NB4 (cell line): ENCODE results near the gene ZBTB44.
"Not testable (repeated sequence)": the region's sequence is repeated elsewhere in the genome, so short reads cannot be mapped to it uniquely, and the experiment has no call there.

Experiments
- DNase-seq: peaks from one replicate; pipeline ENCODE4 v3.0.0; 2010; ENCODE audit warnings: low read depth
- H3K4me3 ChIP-seq: one replicate; pipeline ENCODE4 v1.5.1; 2011; ENCODE audit warnings: mild to moderate bottlenecking, low read depth, low read length, moderate library complexity
- MYC ChIP-seq: IDR thresholded peaks from 2 replicates; pipeline ENCODE4 v1.6.1; 2011; ENCODE audit warnings: low read depth, low read length
- POLR2A ChIP-seq: IDR thresholded peaks from 2 replicates; pipeline ENCODE4 v1.6.1; 2011; ENCODE audit warnings: mild to moderate bottlenecking; ENCODE audit not compliant: insufficient read length; ENCODE audit errors: extremely low read depth
- TF ChIP-seq, protein P1 (sequence below): IDR thresholded peaks from 2 replicates; pipeline ENCODE4 v1.6.1; 2011; ENCODE audit warnings: low read depth, low read length
- TF ChIP-seq, protein P2 (sequence below): IDR thresholded peaks from one replicate; pipeline ENCODE4 v1.5.1; 2012; ENCODE audit warnings: low read depth, low read length

The ZBTB44 gene

DNA sequence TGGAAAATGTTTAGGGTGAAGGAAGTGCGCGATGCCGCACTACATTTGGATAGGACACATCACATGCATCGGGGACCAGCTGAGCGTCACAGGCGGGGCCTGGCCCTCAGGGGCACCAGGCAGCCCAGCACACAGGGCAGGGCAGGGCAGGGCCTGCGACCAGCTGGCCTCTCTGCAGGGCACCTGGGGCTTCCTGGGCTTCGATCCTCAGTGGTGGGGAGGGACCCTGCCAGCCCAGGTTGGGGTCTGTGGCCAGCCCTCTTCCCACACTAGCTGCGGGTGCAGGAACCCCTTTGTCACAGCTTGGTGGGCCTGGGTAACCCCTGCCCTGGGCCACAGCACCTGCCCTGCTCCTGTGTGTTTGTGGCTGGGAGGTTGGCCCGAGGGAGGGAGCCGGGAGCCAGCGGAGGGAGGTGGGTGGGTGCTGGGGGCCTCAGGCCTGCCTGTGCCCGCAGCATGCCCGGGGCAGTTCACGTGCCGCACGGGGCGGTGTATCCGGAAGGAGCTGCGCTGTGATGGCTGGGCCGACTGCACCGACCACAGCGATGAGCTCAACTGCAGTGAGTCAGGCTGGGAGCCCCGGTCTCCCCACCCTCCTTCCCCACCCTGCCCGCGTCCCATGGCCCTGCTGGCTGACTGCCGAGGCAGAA is 117.2 kb downstream of the ZBTB44 start:
- no peak overlapping the region for H3K4me3 ChIP-seq
- no peak for DNase-seq
- no peak for TF ChIP-seq POLR2A
- no peak for TF ChIP-seq MYC
- TF ChIP-seq, protein P1, sequence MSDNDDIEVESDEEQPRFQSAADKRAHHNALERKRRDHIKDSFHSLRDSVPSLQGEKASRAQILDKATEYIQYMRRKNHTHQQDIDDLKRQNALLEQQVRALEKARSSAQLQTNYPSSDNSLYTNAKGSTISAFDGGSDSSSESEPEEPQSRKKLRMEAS, result no peak
- TF ChIP-seq, protein P2, sequence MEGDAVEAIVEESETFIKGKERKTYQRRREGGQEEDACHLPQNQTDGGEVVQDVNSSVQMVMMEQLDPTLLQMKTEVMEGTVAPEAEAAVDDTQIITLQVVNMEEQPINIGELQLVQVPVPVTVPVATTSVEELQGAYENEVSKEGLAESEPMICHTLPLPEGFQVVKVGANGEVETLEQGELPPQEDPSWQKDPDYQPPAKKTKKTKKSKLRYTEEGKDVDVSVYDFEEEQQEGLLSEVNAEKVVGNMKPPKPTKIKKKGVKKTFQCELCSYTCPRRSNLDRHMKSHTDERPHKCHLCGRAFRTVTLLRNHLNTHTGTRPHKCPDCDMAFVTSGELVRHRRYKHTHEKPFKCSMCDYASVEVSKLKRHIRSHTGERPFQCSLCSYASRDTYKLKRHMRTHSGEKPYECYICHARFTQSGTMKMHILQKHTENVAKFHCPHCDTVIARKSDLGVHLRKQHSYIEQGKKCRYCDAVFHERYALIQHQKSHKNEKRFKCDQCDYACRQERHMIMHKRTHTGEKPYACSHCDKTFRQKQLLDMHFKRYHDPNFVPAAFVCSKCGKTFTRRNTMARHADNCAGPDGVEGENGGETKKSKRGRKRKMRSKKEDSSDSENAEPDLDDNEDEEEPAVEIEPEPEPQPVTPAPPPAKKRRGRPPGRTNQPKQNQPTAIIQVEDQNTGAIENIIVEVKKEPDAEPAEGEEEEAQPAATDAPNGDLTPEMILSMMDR, result no peak

DNA sequence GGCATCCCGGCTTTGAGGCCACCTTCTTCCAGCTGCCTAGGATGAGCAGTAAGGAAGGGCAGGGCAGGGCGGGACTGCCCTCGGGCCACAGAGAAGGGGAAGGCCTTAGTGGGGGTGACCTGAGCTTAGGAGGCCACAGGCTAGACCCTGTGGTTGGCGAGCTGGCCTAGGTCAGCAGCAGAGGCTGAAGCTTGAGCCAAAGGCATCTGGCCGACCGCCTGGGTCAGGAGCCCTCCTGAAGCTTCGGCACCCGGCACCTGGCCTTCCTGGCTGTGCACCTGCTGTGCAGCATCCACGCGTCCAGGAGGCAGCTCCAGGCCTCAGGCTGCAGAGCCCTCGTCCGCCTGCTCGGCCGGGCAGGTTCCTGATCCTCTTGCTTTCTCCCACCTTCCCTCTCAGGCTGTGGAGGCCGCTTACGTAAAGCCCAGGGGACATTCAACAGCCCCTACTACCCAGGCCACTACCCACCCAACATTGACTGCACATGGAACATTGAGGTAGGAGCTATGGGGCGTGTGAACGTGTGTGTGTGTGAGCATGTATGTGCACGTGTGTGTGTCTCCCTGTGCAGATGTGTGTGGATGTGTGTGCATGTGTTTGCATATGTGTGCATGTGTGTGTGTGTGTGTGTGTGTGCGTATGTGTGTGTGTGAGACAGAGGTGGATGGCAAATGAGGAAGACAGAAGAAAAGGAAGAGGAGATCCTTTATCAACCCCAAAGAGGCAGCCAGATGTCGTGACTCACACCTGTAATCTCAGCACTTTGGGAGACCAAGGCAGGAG is 120.3 kb downstream of the ZBTB44 start:
- no peak overlapping the region for H3K4me3 ChIP-seq
- DNase-seq, result no peak
- TF ChIP-seq, protein P2, result no peak
- TF ChIP-seq, protein P1, result no peak
- no peak for TF ChIP-seq POLR2A

DNA sequence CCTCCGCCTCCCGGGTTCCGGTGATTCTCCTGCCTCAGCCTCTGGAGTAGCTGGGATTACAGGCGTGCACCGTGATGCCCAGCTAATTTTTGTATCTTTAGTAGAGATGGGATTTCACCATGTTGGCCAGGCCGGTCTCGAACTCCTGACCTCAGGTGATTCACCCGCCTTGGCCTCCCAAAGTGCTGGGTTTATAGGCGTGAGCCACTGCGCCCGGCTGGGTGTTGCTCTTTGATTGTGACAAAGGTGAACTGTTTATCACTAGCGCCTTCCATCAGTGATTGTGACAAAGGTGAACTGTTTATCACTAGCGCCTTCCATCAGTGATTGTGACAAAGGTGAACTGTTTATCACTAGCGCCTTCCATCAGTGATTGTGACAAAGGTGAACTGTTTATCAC is 121.2 kb downstream of the ZBTB44 start:
- not testable (repeated sequence) for DNase-seq, H3K4me3 ChIP-seq

DNA sequence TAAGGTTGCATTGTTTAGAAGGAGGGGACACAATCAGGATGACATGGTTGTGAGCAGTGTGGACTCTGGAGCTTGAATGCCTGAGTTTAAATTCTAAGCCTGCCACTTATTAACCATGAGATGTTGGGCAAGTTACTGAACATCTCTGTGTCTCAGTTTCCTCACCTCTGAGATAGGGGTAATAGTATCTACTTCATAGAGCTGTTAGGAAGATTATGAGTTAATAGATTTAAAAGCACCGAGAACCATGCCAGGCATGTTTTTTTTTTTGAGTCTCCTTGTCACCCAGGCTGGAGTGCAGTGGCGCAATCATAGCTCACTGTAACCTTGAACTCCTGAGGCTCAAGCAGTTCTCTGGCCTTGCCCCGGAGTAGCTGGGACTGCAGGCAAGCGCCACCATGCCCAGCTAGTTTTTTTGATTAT is 121.9 kb downstream of the ZBTB44 start:
- TF ChIP-seq POLR2A, result no peak
- H3K4me3 ChIP-seq, result no peak overlapping the region
- DNase-seq, result no peak

DNA sequence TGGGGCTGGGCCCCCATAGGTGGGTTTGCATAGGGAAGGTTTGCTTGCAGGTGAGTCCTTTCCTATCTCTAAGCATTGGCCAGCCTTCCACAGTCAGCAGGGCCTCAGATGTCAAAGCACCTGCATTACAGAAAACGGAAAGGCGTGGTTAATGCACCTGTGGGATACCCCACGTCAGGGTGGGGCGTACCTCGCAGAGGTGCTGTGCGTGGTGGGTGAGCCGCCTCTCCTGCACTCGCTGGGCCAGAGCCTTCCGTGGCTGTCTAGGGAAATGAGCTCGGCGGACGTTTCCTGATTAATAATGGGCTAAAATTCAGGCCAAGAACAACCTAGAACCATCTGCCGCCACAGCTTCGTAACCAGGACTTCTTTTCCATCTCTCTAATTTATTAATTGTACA is 122.8 kb downstream of the ZBTB44 start:
- no peak for DNase-seq
- TF ChIP-seq POLR2A (no peak), MYC (no peak)
- TF ChIP-seq, protein P2, result no peak
- TF ChIP-seq, protein P1, result no peak
- no peak overlapping the region for H3K4me3 ChIP-seq

DNA sequence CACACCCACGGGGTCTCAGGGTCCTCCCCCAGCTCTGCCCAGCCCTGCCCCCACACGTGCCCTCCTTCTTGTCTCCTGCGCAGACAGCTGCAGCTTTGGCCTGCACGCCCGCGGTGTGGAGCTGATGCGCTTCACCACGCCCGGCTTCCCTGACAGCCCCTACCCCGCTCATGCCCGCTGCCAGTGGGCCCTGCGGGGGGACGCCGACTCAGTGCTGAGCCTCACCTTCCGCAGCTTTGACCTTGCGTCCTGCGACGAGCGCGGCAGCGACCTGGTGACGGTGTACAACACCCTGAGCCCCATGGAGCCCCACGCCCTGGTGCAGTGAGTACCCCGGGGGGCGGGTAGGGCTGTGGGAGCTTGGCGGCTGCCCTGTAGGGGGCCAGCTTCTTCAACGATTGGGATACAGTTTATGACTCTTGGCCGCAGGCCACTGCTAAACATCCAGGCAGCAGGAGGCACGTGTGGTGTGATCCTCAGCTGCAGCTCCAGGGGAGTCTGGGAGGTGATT is 124.3 kb downstream of the ZBTB44 start:
- no peak for DNase-seq
- H3K4me3 ChIP-seq, result no peak overlapping the region
- TF ChIP-seq POLR2A (no peak), MYC (no peak)
- TF ChIP-seq, protein P2, result no peak
- TF ChIP-seq, protein P1, result no peak
